C4-2B (cell line): ENCODE results near the gene RNASET2.

ENCODE experiments used
- ZFX ChIP-seq: fragments of 450-650 bp; IDR thresholded peaks from 2 replicates; pipeline ENCODE4 v1.6.1; 2017
- TF ChIP-seq, protein P1 (sequence below): fragments of 450-650 bp; conservative IDR thresholded peaks from 2 replicates; pipeline ENCODE4 v1.5.1; 2017; ENCODE audit warnings: mild to moderate bottlenecking

DNA sequence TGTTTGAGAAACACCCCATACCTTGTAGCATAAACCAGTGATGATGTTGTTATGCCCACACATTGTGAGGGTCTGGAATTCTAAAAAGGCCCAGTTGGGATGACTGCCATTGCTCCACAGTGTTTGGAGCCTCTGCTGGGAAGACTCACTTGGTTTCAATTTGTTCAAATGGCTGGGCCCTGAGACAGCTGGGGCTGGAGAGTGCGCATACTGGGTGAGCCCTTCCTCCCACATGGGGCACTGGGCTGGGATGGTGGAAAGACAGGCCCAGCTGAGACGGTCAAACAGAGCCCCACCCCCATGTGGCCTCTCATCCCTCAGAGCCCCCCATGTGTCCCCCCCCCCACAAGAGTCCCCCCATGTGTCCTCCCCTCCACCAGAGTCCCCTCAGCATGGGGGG is 20.3 kb upstream of the RNASET2 start:
- TF ChIP-seq, protein P1, sequence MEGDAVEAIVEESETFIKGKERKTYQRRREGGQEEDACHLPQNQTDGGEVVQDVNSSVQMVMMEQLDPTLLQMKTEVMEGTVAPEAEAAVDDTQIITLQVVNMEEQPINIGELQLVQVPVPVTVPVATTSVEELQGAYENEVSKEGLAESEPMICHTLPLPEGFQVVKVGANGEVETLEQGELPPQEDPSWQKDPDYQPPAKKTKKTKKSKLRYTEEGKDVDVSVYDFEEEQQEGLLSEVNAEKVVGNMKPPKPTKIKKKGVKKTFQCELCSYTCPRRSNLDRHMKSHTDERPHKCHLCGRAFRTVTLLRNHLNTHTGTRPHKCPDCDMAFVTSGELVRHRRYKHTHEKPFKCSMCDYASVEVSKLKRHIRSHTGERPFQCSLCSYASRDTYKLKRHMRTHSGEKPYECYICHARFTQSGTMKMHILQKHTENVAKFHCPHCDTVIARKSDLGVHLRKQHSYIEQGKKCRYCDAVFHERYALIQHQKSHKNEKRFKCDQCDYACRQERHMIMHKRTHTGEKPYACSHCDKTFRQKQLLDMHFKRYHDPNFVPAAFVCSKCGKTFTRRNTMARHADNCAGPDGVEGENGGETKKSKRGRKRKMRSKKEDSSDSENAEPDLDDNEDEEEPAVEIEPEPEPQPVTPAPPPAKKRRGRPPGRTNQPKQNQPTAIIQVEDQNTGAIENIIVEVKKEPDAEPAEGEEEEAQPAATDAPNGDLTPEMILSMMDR: no peak
- TF ChIP-seq ZFX: no peak
